ENCODE measurements around the gene CDCA7. TPM values are rescaled to one million over a fixed set of nuclear protein-coding genes. Genes with fewer than 3 reads are reported as not detected.

The CDCA7 gene
- total and polyA plus RNA-seq, 2 of the 13 experiments (the other 11 are each of a cell fraction or from before 2014, with no cell fraction given) = 46.2 to 57.8 TPM

GRCh38 chr2:173311844-173312606, 42.6 kb upstream of the CDCA7 start:
- no TSS peak for BruUV-seq (replicated peaks)
- no peaks in the 10 kb centered on the region for H3K36me3 ChIP-seq (replicated peaks in 1 of 2; ENCODE audit: control insufficient read depth in 1 of 2, insufficient read depth in 2 of 2, low read length in 2 of 2)
- H3K27ac ChIP-seq (ENCODE audit: extremely low read length, insufficient read depth, low read length) = no peak overlapping the region
- in situ Hi-C loops (cut with HindIII; ENCODE audit: extremely low pct_ligation_motif_present, low pct_unique_long_range_greater_than_20kb) (no loop called here), intact Hi-C loops (cut with micrococcal nuclease; ENCODE audit: unreplicated experiment) (no loop called here)
- no peaks in the 10 kb centered on the region for H3K79me2 ChIP-seq (ENCODE audit: insufficient read depth, low read length)
- FAIRE-seq (no peak), ATAC-seq (peak; percentile 63; the same call in 2 of the 3 replicates), DNase-seq (ENCODE audit: low spot score) (no peak)
- CTCF ChIA-PET (ENCODE audit: low intra/inter-chr PET ratio, low total read pairs) = no interaction called here
- peaks cover 0 to 9% of the 10 kb centered on the region in 2 experiments; a peak in 1 of 5 replicates for H3K27me3 ChIP-seq (ENCODE audit: control insufficient read depth in 1 of 2, insufficient read depth in 2 of 2, low read length in 2 of 2)
- H4K20me1 ChIP-seq (ENCODE audit: insufficient read depth, low read length) = no peaks in the 10 kb centered on the region
- H3K4me3 ChIP-seq (replicated peaks in 1 of 3; ENCODE audit: insufficient read depth in 1 of 3, low read depth in 2 of 3, low read length in 3 of 3) = no peak overlapping the region
- no peaks in the 10 kb centered on the region for H3K4me1 ChIP-seq (ENCODE audit: insufficient read depth, low read length)
- H3K9me3 ChIP-seq (ENCODE audit: low read length) = no peaks in the 10 kb centered on the region
- H3K4me2 ChIP-seq (ENCODE audit: low read depth, low read length) = no peak overlapping the region
- H2AFZ ChIP-seq (ENCODE audit: low read length) = no peak overlapping the region
- POLR2A ChIA-PET = no interaction called here
- H3K9ac ChIP-seq (ENCODE audit: insufficient read depth, low read depth, low read length) = no peak overlapping the region
- WGBS (ENCODE audit: low lambda C conversion rate) = 50% methylated on average over 9 of the region's 9 CpGs
- TF ChIP-seq ZNF704 (CRISPR knock-in tag; IDR thresholded peaks at IDR 0.05; ENCODE audit: borderline replicate concordance) (no peak), SOX13 (IDR thresholded peaks at IDR 0.05) (no peak), SOX13 (CRISPR knock-in tag; conservative IDR thresholded peaks at IDR 0.05 in 1 of 2, IDR thresholded peaks at IDR 0.05 in 1 of 2) (no peak), ZNF572 (CRISPR knock-in tag; IDR thresholded peaks at IDR 0.05) (no peak), JUNB (CRISPR knock-in tag; IDR thresholded peaks at IDR 0.05; ENCODE audit: borderline replicate concordance) (no peak), ATAD3A (CRISPR knock-in tag; IDR thresholded peaks at IDR 0.05) (no peak), RXRB (CRISPR knock-in tag; IDR thresholded peaks at IDR 0.05; ENCODE audit: borderline replicate concordance) (no peak), BRD4 (CRISPR knock-in tag; IDR thresholded peaks at IDR 0.05) (no peak)

All from HepG2 (cell line).